IPS-18c (cell line): ENCODE measurements around the gene CFHR1.

Experiments used
- H3K4me3 ChIP-seq: 2 replicates; pipeline ENCODE4 v1.7.0; 2013; ENCODE audit warnings: low read depth, mild to moderate bottlenecking, low read length, moderate library complexity; ENCODE audit not compliant: insufficient read depth
- H3K9me3 ChIP-seq: one replicate; pipeline ENCODE4 v1.6.1; 2013; ENCODE audit warnings: mild to moderate bottlenecking, low read length, moderate library complexity; ENCODE audit not compliant: control insufficient read depth, insufficient read depth

CFHR1 gene

GRCh38 chr1:196860323-196860884, 40.9 kb downstream of the CFHR1 start:
- H3K9me3 ChIP-seq, result no peaks in the 10 kb centered on the region
- H3K4me3 ChIP-seq, result no peak overlapping the region

GRCh38 chr1:196861429-196861828, 41.9 kb downstream of the CFHR1 start:
- H3K9me3 ChIP-seq, result no peaks in the 10 kb centered on the region
- no peak overlapping the region for H3K4me3 ChIP-seq

DNA sequence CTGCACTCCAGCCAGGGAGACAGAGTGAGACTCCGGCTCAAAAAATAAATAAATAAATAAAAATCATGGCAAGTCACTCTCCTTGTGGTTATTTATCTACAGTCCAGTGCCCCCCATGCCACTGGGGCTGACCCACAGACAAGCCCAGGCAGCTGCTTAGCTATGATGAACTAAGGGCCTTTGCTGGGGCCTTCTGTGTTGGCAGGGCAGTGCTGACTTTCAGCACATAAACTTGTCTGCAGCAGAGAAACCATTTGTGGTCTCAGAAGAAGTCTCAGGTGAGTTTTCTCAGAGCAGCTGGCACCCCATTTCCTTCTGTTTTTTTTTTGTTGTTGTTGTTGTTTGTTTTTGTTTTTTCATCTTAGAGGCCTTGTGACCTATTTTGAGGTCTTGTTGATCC, 47.4 kb downstream of the CFHR1 start:
- H3K4me3 ChIP-seq, result no peak overlapping the region
- no peaks in the 10 kb centered on the region for H3K9me3 ChIP-seq

- no peaks in the 10 kb centered on the region for H3K9me3 ChIP-seq
- no peak overlapping the region for H3K4me3 ChIP-seq
Measured at GRCh38 chr1:196873385-196873784, 53.9 kb downstream of the CFHR1 start.

- Histone ChIP-seq H3K4me3 (no peak overlapping the region), H3K9me3 (no peaks in the 10 kb centered on the region)
Measured at GRCh38 chr1:196875935-196876334, 56.4 kb downstream of the CFHR1 start.

GRCh38 chr1:196877964-196878363, 58.4 kb downstream of the CFHR1 start:
- Histone ChIP-seq H3K4me3 (peak overlapping the region; percentile 5; the same call in 1 of the 2 replicates), H3K9me3 (no peaks in the 10 kb centered on the region)
